Occipital lobe (tissue), 2 donors: ENCODE data around the gene OPA3. TPM values are rescaled to one million over a fixed set of nuclear protein-coding genes. Genes with fewer than 3 reads are reported as not detected.
A peak's percentile ranks its signal among the peaks of the same experiment; 100 is the strongest.

Experiments used
- DNase-seq: peaks from one replicate; lab custom pipeline; 2025; lab: John Stamatoyannopoulos, UW
- total RNA-seq: library from RNA; depleted of rRNA; stranded (reverse); fragments of >200 nt; gene quantifications from one replicate; pipeline ENCODE4 v1.2.3, GENCODE V29; 2014

The OPA3 gene
- total RNA-seq, 1 donor from 2014 or later = 2.0 TPM

DNA sequence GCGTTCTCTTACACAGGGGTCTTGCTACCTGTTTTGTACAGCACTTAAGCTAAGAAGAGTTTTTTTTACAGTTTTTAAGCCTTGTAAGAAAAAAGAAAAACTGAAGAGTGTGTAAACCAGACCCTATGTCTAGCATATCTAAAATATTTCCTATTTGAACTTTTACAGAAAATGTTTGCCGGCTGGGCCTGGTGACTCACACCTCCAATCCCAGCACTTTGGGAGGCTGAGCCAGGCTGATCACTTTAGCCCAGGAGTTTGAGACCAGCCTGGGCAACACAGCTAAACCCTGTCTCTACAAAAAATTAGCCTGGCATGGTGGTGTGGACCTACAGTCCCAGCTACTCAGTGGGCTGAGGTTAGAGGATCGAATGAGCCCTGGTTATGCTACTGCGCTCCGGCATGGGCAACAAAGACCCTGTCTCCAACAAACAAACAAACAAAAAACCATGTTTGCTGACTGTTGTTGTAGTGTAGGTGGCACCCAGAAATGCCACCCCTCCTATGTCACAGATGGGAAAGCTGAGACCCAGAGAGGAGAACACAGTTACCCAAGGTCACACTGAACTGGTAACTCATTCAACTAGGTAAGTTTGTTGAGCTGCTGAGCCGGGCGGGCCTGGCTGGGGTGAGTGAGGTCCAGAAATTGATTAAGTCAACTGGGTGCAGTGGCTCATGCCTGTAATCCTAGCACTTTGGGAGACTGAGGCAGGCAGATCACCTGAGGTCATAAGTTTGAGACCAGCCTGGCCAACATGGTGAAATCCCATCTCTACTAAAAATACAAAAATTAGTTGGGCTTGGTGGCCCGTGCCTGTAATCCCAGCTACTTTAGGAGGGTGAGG, 79.2 kb downstream of the OPA3 start:
- DNase-seq = no peak

DNA sequence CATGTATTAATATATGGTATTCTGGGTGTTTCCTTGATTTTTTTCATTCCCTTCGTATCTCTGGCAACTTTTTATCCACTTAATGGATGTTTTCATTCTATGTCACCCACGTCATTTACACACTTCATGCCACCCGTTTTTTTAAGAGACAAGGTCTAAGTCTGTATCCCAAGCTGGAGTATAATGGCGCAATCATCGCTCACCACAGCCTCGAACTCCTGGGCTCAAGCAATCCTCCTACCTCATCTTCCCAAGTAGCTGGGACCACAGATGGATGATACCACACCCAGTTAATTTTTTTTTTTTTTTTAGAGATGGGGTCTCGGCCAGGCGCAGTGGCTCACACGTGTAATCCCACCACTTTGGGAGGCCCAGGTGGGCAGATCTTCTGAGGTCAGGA, 80.7 kb downstream of the OPA3 start:
- no peak for DNase-seq

DNA sequence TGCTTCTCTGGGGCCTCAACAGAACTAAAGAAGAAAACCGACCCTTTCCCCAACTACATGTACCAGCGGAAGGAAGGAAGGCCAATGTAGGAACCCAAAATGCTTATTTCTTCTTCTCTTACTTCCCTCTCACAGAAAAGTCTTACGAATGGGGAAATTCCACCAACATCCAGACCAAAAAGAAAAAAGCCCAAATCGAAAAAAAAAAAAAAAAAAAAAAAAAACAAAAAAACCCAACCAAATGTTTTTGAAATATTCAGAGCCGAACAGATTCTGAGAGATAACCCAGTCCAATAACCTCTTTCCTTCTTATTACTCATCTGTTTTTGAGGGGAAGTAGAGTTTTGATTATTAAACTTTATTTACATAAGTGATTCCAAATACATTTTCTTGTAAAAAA, 82.5 kb downstream of the OPA3 start:
- no peak for DNase-seq

DNA sequence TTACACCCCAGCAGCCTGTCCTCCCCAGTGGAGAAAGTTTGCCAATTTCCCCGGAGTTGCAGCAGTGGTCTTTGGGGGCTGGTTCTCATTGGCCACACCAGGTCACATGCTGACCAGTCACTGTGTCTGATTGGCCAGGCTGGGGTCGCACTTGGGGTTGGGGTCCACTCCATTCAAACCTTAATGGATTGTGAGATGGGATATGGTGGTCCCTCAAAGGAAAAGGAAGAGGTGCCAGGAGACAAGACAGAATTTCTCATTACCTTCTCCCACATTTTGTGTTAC, 82.9 kb downstream of the OPA3 start:
- no peak for DNase-seq

DNA sequence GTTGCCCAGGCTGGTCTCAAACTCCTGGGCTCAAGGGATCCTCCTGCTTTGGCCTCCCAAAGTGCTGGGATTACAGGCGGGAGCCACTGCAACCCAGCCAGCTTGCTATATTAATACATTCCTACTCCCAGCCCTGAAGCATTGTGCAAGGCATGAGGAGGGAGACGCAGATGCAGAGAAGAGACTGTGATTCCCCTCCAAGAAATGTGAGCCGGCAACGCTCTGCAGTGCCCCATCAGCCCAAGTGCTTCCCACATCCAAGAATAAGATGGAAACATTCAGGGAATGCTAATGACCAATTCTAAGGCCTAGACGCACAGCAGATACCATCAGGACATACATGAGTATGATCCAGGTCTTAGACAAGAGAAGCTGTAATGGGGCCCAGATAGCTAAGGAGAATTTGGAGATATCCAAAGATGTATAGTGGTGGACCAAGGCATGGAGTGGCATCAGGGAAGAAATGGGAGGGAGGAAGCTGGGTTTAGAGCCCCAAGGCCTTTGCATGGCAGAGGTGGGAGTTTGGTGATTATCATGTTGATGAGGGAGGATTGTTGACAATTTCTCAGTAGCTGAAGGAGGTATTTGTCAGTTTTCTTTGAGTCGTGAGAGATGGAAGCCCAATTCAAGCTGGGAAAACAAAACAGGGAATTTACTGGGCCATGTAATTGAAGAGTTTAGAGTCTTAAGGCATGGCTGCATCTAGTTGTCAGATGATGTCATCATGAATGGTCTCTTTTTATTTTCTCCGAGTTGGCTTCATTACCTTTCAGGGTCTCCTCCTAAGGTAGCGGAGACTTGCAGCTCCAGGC, 83.5 kb downstream of the OPA3 start:
- no peak for DNase-seq

DNA sequence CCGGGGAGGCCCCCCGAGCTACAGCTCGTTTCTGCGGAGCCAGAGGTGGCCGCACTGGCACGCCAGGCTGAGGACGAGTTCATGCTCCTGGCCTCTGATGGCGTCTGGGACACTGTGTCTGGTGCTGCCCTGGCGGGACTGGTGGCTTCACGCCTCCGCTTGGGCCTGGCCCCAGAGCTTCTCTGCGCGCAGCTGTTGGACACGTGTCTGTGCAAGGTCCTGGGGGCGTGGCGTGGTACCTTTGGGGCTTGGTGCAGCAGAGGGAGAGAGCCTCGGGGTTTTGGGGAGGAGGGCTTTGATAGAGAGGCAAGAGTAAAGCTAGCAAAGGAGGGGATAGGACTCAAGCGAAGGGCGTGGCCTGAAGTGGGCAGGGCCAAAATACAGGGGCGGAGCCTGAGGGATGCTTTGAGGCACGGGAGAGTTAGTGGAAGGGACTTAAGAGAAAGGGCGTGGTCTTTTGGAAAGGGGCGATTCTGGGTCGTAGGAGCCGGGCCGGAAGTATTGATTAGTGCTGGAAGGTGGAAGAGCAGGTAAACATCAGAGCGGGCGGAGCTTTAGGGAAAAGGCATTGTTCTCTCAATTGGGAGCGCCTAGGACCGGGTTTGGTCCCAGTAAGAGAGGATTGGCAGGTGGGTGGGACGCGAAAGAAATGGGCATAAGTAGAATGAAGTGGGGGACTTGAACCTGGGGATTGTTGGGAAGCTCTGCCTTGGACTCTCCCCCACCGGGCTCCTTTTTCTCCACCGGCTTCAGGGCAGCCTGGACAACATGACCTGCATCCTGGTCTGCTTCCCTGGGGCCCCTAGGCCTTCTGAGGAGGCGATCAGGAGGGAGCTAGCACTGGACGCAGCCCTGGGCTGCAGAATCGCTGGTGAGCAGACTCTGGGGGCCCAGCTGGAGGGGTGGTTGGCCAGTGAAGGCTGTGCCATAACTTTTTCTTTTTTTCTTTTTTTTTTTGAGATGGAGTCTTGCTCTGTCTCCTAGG, 85.1 kb downstream of the OPA3 start:
- DNase-seq = no peak

DNA sequence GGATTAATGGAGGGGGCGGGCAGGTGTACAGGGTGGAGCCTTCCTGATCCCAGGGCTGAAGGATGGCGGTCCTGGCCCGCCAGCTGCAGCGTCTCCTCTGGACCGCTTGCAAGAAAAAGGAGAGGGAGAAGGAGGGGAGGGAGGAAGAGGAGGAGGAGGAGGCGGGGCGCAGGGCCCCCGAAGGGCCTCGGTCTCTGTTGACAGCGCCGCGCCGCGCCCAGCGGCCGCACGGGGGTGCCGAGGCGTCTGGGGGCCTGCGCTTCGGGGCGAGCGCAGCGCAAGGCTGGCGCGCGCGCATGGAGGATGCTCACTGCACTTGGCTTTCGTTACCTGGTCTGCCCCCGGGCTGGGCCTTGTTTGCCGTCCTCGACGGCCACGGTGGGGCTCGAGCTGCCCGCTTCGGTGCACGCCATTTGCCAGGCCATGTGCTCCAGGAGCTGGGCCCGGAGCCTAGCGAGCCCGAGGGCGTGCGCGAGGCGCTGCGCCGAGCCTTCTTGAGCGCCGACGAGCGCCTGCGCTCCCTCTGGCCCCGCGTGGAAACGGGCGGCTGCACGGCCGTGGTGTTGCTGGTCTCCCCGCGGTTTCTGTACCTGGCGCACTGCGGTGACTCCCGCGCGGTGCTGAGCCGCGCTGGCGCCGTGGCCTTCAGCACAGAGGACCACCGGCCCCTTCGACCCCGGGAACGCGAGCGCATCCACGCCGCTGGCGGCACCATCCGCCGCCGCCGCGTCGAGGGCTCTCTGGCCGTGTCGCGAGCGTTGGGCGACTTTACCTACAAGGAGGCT, 86.0 kb downstream of the OPA3 start, which contains the start of gene PPM1N:
Gene PPM1N, plus strand, starts transcription at position 33 of the 785 bp plus-strand sequence. Its CDS starts 30 bp downstream, at position 63.
- peak; percentile 21 for DNase-seq

GRCh38 chr19:45497791-45498190, 86.8 kb downstream of the OPA3 start:
- no peak for DNase-seq

GRCh38 chr19:45496349-45496953, 88.2 kb downstream of the OPA3 start:
- peak; percentile 30 for DNase-seq

GRCh38 chr19:45495178-45495577, 89.4 kb downstream of the OPA3 start:
- no peak for DNase-seq

DNA sequence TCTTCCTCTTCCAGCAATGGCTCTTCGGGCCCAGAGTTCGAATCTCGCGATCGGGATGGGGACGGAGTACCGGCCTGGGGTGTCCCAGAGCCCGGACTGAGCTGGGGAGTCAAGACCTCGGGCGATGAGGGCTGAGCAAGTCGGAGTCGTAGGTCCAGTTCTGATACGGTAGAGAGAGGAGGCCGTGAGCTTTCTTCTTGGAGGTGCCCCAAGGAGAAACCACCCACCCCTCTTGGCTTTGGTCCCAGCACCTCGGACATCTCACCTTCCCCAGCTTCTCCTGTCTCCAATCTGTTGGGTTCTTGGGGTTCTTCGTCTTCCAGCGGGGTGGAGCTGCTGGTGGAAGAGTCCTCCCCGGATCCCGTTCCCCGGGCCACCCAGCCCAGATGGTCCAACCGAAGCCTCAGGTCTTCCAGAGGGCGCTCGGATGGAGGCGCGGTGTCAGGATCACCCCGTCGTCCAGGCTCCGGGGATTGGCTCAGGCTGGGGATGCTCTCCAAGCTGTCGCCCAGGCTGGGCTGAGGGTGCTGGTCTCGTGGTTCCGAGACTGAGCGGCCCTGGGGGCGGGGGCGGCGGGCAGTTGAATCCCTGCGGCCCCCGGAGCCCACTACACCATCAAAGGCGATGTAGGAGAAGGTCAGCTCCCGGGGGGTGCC, 90.2 kb downstream of the OPA3 start:
- no peak for DNase-seq

- peak; percentile 25 for DNase-seq
Measured at GRCh38 chr19:45492627-45493470, 91.8 kb downstream of the OPA3 start.

- no peak for DNase-seq
Measured at GRCh38 chr19:45492137-45492626, 92.4 kb downstream of the OPA3 start.

DNA sequence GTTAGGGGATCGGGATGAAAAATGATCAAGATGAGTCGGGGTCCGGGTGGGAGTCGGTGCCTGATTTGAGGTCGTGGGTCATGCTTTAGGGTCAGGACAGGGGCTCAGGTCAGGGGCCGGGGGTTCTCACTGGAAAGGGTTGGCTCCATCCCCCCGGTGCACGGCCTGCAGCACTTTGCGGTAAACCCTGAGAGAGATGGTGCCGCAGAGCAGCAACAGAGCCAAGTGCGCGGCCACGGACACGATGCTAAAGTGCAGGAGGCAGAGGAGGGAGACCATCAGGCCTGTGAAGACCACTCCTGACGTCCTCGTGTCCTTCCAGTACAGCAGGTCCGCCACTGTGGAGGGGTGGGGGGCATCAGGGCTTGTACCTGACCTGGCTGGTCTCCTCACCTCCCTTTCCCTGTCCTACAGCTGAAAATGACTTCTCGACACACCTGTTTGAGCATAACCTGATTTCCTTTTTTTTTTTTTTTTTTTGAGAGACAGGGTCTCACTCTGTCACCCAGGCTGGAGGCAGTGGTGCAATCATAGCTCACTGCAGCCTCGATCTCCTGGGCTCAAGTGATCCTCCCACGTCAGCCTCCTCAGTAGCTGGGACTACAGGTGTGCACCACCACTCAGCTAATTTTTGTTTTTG, 95.3 kb downstream of the OPA3 start:
- no peak for DNase-seq

GRCh38 chr19:45488708-45489107, 95.9 kb downstream of the OPA3 start:
- DNase-seq = no peak

GRCh38 chr19:45485305-45486077, 99.1 kb downstream of the OPA3 start:
- peak; percentile 93 for DNase-seq

- no peak for DNase-seq
Measured at GRCh38 chr19:45484273-45484945, 100.2 kb downstream of the OPA3 start.
